Fibroblast of skin of left biceps (primary cell): ENCODE measurements around the gene ENOSF1.

Source experiments
- DNase-seq, 2 experiments: peaks; one replicate each; pipeline ENCODE4 v3.0.0-alpha.2; 2013; ENCODE audit warnings: low read depth in 2 of 2

The ENOSF1 gene

DNA sequence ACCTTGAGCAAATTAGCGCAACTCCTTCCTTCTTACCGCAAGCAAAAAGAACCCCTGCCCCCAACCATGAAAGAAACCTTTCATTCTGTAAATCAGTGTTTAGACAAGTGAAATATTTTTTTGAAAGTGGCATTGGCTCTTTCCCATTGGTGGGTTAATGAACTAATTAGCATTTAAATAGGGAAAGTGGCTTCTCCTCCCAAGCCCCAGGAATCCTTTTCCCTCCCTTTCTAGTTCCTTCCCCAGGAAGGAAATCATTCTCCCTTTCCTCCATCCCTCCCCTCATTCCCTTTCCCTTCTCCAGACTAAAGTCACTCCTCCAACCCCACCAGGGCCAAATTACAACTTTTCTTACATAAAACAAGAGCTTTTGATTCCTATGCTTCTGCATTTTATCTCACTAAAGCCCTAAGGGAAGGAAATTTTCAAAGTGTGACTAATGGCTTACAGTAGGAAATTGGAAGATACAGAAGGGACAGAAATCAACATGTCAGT lies 77.8 kb downstream of the ENOSF1 start:
- no peak for DNase-seq

DNA sequence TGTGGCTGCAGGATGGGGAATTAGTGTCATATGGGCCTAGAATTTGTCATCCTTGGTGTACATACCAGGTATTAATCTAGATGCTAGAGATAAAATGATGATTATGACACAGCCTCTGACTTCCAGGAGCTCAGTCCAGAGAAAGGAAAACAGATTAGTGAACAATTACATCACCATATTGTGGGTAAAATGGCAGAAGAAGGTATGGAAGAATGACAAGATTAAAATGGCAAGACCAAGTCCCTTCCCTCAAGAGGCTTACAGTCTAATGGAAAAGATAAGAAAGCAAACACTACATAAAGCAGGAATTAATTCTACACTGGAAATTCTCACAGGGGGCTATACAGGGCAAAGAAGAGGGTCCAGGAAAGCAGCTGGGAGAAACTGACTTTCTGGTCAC lies 80.9 kb downstream of the ENOSF1 start:
- DNase-seq: no peak

DNA sequence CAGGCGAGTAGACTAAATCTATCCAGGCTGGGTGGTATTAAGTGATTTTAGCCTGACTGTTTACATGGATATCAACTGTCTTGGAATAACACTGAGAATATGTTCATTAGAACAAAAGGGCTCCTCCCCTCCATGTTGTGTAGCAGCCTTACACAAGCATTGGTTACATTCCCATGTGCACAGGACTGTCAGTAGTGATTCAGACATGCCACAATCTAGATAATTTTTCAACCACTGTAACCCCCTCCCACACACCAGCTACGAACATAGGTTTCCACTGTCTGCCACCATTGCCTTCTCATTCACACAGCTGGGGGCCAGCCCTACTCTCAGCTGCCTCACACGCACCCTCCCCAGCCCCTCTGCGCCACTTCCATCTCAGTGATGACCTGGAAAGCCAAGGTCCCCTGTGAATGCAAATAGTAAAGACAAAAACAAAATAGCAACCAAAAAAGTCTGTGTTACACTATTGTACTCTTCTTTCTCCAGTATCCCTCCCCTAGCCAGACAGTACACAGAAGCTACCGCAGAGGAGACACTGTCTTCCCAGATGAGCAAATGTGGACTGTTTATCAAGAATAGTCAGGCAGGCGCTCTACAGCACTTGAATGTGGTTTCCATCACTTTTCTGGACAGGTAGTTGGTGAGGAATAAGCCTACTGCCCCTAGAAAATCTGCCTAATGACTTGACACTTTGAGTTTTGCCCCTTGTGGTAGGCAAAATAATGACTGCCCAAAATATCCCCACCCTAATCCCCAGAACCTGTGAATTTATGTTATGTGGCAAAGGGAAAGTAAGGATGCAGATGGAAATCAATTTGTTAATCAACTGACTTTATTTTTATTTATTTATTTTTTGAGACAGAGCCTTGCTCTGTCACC lies 82.9 kb downstream of the ENOSF1 start:
- no peak for DNase-seq

GRCh38 chr18:627231-627630 lies 85.2 kb downstream of the ENOSF1 start:
- no peak for DNase-seq

- DNase-seq: peak in 1 of 2 experiments; percentile 10
Measured at GRCh38 chr18:623761-624620, 88.4 kb downstream of the ENOSF1 start.

DNA sequence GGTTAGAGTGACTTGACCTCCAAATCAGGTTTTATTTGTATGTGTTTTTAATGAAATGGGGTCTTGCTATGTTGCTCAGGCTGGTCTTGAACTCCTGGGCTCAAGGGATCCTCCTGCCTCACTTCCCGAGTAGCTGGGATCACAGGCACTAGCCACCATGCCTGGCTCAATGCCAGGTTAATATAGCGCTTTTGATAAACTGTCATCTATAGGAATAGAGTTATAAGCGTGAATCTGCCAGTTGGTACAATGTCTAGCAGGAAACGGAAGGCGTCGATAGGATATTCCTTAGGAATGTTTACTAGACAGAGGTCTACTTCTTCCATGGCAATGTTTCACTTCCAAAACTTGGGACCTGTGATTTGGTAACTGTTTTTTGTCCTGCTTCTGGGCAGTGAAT lies 90.1 kb downstream of the ENOSF1 start:
- no peak for DNase-seq

- DNase-seq: no peak
Measured at GRCh38 chr18:621291-622043, 91.0 kb downstream of the ENOSF1 start.
